ENCODE measurements around the gene NINJ1.

GRCh38 chr9:93166699-93167098, 32.6 kb upstream of the NINJ1 start:
- TF ChIP-seq PRMT3 (CRISPR knock-in tag; IDR thresholded peaks at IDR 0.05; ENCODE audit: borderline replicate concordance, low read depth) (no peak), ZFP62 (CRISPR knock-in tag; IDR thresholded peaks at IDR 0.05) (no peak)
